ENCODE results near the gene RGMB.

- TF ChIP-seq, protein P1, sequence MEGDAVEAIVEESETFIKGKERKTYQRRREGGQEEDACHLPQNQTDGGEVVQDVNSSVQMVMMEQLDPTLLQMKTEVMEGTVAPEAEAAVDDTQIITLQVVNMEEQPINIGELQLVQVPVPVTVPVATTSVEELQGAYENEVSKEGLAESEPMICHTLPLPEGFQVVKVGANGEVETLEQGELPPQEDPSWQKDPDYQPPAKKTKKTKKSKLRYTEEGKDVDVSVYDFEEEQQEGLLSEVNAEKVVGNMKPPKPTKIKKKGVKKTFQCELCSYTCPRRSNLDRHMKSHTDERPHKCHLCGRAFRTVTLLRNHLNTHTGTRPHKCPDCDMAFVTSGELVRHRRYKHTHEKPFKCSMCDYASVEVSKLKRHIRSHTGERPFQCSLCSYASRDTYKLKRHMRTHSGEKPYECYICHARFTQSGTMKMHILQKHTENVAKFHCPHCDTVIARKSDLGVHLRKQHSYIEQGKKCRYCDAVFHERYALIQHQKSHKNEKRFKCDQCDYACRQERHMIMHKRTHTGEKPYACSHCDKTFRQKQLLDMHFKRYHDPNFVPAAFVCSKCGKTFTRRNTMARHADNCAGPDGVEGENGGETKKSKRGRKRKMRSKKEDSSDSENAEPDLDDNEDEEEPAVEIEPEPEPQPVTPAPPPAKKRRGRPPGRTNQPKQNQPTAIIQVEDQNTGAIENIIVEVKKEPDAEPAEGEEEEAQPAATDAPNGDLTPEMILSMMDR (tag by site-specific recombination; IDR thresholded peaks at IDR 0.05): no peak
- TF ChIP-seq SP7 (tag by site-specific recombination; IDR thresholded peaks at IDR 0.05): no peak
- TF ChIP-seq ZNF747 (tag by site-specific recombination; IDR thresholded peaks at IDR 0.05): no peak
- no peak for TF ChIP-seq ZNF10 (tag by site-specific recombination; IDR thresholded peaks at IDR 0.05)
- TF ChIP-seq, protein P2, sequence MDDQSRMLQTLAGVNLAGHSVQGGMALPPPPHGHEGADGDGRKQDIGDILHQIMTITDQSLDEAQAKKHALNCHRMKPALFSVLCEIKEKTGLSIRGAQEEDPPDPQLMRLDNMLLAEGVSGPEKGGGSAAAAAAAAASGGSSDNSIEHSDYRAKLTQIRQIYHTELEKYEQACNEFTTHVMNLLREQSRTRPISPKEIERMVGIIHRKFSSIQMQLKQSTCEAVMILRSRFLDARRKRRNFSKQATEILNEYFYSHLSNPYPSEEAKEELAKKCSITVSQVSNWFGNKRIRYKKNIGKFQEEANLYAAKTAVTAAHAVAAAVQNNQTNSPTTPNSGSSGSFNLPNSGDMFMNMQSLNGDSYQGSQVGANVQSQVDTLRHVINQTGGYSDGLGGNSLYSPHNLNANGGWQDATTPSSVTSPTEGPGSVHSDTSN (CRISPR knock-in tag; IDR thresholded peaks at IDR 0.05): no peak
- TF ChIP-seq ZNF114 (tag by site-specific recombination; IDR thresholded peaks at IDR 0.05): no peak
- no peak for TF ChIP-seq ZNF239 (tag by site-specific recombination; IDR thresholded peaks at IDR 0.05)
- TF ChIP-seq, protein P3, sequence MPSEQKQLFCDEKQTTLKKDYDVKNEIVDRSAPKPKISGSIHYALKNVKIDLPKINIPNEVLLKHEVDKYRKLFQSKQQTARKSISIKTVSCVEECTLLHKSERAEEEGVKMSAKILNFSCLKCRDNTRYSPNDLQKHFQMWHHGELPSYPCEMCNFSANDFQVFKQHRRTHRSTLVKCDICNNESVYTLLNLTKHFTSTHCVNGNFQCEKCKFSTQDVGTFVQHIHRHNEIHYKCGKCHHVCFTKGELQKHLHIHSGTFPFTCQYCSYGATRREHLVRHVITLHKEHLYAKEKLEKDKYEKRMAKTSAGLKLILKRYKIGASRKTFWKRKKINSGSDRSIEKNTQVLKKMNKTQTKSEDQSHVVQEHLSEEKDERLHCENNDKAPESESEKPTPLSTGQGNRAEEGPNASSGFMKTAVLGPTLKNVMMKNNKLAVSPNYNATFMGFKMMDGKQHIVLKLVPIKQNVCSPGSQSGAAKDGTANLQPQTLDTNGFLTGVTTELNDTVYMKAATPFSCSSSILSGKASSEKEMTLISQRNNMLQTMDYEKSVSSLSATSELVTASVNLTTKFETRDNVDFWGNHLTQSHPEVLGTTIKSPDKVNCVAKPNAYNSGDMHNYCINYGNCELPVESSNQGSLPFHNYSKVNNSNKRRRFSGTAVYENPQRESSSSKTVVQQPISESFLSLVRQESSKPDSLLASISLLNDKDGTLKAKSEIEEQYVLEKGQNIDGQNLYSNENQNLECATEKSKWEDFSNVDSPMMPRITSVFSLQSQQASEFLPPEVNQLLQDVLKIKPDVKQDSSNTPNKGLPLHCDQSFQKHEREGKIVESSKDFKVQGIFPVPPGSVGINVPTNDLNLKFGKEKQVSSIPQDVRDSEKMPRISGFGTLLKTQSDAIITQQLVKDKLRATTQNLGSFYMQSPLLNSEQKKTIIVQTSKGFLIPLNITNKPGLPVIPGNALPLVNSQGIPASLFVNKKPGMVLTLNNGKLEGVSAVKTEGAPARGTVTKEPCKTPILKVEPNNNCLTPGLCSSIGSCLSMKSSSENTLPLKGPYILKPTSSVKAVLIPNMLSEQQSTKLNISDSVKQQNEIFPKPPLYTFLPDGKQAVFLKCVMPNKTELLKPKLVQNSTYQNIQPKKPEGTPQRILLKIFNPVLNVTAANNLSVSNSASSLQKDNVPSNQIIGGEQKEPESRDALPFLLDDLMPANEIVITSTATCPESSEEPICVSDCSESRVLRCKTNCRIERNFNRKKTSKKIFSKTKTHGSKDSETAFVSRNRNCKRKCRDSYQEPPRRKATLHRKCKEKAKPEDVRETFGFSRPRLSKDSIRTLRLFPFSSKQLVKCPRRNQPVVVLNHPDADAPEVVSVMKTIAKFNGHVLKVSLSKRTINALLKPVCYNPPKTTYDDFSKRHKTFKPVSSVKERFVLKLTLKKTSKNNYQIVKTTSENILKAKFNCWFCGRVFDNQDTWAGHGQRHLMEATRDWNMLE (tag by site-specific recombination; conservative IDR thresholded peaks at IDR 0.05; ENCODE audit: low read depth): no peak
- no peak for TF ChIP-seq OVOL3 (tag by site-specific recombination; IDR thresholded peaks at IDR 0.05)
- no peak for TF ChIP-seq ZNF121 (tag by site-specific recombination; IDR thresholded peaks at IDR 0.05)
Measured at GRCh38 chr5:98775246-98776065, 2.0 kb downstream of the RGMB start.

Measured in HEK293 (cell line).